ENCODE results near the gene MLLT1. TPM values are rescaled to one million over a fixed set of nuclear protein-coding genes. Genes with fewer than 3 reads are reported as not detected.

The MLLT1 gene
- total RNA-seq, 1 experiment from 2014 or later = 13.4 TPM

DNA sequence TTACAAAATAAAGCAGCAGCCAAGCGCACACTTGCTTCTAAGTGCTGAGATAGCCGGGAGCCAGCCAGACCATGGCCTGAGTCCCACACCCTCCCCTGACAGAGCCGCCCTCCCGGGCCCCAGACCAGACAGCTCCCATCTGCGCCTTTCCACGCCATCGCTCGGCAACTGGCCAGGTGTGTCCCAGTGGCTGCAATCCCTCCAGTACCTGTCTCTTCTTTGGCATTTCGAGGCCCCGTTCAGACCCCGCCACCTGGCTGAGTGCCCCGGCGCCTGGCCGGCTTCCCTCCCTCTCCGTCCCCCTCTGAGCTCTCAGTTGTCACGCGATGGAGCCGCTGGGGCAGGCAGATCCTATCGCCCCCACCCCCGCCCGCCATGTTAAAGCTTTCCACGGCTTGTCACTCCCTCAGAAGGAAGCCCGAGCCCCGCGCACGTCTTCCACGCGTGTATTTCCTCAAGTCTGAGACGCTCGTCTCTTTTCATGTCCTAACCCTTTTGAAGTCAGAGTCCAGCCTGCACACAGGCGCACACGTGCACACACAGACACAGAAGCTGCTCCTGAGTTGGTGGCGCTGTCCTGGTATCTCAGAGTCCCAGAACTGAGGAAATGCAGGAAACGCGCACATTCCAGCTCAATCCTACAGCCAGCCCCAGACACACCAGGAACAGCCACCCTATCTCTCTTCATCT lies 7.9 kb downstream of the MLLT1 start:
- peak in 1 of 2 experiments; percentile 71 for DNase-seq (ENCODE audit: low read depth in 1 of 2, low spot score in 2 of 2)
- Histone ChIP-seq H3K27ac (peak overlapping the region; percentile 67), H3K4me1 (replicated peaks) (peaks cover 49% of the 10 kb centered on the region), H3K9me3 (replicated peaks) (no peaks in the 10 kb centered on the region), H3K4me3 (no peak overlapping the region), H3K27me3 (replicated peaks) (no peaks in the 10 kb centered on the region), H3K36me3 (peaks cover 47% of the 10 kb centered on the region)

DNA sequence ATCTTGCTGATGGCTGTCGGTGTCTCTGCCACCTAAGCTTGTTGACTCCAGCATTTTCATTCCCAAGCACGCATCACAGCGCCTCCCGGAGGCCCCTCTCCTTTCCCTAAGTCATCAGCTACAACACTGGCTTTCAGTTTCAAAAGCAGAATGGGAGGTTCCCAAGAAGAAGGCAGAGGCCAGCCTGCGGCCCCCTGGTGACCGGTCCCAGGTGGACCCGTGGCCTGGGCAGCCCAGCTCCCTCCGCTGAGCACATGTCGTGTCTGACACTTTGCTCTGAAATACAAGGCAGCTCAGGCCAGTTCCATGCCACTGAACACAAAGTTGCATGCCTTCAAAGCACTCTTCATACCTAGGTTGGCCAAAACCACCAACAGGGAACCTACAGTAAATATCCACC lies 8.5 kb downstream of the MLLT1 start:
- no peak overlapping the region for H3K4me3 ChIP-seq
- no peaks in the 10 kb centered on the region for H3K27me3 ChIP-seq (replicated peaks)
- peaks cover 49% of the 10 kb centered on the region for H3K4me1 ChIP-seq (replicated peaks)
- peaks cover 53% of the 10 kb centered on the region for H3K36me3 ChIP-seq
- no peaks in the 10 kb centered on the region for H3K9me3 ChIP-seq (replicated peaks)
- no peak for DNase-seq (ENCODE audit: low read depth in 1 of 2, low spot score in 2 of 2)
- peak overlapping the region; percentile 67 for H3K27ac ChIP-seq

DNA sequence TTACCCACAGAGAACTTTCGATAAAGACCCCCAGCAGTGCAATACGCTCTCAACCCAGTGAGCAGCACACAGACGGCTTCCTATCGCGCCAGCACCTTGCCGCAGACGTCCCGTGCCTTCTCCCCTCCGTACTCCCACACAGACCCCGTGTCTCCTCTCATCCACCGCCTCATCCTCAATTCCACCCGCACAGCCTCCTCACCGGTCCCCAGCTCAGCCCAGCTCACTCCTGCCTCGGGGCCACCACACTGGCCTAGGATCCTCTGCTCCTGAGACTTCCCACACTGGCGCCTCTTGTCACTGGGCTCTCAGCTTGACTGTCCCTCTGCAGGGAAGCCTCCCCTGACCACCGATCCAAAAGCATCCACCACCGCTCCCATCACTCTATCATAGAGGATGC lies 9.0 kb downstream of the MLLT1 start:
- H3K9me3 ChIP-seq (replicated peaks) = no peaks in the 10 kb centered on the region
- H3K27ac ChIP-seq = no peak overlapping the region
- no peak for DNase-seq (ENCODE audit: low read depth in 1 of 2, low spot score in 2 of 2)
- H3K27me3 ChIP-seq (replicated peaks) = no peaks in the 10 kb centered on the region
- peaks cover 49% of the 10 kb centered on the region for H3K4me1 ChIP-seq (replicated peaks)
- no peak overlapping the region for H3K4me3 ChIP-seq
- peaks cover 51% of the 10 kb centered on the region for H3K36me3 ChIP-seq

DNA sequence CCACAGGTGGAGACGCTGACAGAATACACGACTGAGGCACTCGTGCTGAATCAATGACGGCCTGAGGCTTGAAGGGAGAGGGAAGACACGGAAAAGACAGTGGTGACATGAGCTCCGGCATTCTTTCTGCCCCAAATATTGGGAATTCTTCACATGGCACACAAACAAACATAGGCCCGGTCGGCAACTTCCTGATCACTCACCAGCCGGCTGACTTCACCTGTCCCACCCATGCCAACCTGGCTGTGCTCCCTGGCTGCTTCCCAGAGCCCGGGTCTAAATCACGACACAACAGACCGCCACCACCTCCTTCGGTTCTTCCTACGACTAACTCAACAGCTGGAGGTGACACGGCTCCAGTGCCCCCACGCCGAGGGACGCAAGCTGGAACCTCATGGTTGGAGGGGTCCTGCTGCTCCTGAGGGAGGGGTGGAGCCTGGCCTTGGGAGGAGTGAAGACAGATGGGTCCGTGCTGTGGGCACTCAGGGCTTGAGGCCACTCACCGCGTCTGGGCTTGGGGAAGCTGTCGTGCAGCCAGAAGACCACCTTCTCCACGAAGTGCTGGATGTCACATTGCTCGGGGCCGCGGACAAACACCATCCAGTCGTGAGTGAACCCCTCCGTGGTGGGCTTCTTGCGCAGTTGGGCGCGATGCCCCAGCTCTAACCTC lies 9.6 kb downstream of the MLLT1 start:
- H3K4me3 ChIP-seq = no peak overlapping the region
- no peaks in the 10 kb centered on the region for H3K27me3 ChIP-seq (replicated peaks)
- peaks cover 45% of the 10 kb centered on the region for H3K4me1 ChIP-seq (replicated peaks)
- peaks cover 57% of the 10 kb centered on the region for H3K36me3 ChIP-seq
- no peak overlapping the region for H3K27ac ChIP-seq
- H3K9me3 ChIP-seq (replicated peaks) = no peaks in the 10 kb centered on the region
- DNase-seq (ENCODE audit: low read depth in 1 of 2, low spot score in 2 of 2) = no peak

DNA sequence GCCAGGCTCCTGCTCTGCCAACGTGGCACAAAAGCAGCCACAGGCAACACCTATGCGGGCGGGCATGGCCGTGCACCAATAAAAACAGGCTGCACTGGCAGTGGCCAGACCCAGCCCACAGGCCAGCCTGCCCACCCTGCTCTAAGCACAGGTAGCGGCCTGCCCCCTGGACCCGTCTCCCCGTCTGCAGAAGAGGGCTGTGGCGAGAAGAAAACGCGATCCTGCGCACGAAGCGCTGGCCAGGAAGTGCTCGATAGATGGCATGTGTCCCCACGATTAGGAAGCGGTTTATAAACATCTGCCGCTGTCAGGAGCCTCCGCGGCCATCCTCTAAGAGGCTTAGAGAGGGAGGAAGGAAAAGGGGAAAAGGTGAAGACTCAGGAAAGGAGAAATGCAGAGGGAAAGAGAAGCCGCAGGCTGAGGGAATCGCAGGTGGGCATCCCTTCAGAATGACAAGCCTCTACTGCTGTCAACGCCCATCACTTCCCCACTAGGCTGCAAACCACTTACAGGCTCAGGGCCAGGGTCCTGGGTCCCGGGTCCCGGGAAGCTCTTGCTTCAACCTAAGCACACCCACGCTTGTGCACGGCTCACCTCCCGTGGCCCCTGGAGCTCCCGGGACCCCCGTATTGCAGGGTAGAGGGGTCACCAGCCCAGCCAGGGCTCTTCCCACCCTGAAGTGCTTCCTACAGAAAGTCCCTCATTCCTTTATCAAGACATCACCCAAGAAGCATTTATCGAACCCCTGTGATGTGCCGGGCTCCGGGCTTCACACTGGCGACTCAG lies 10.5 kb downstream of the MLLT1 start:
- no peak overlapping the region for H3K27ac ChIP-seq
- DNase-seq (ENCODE audit: low read depth in 1 of 2, low spot score in 2 of 2) = no peak
- H3K4me1 ChIP-seq (replicated peaks) = peaks cover 36% of the 10 kb centered on the region
- no peaks in the 10 kb centered on the region for H3K9me3 ChIP-seq (replicated peaks)
- H3K27me3 ChIP-seq (replicated peaks) = no peaks in the 10 kb centered on the region
- H3K36me3 ChIP-seq = peaks cover 60% of the 10 kb centered on the region
- H3K4me3 ChIP-seq = no peak overlapping the region

DNA sequence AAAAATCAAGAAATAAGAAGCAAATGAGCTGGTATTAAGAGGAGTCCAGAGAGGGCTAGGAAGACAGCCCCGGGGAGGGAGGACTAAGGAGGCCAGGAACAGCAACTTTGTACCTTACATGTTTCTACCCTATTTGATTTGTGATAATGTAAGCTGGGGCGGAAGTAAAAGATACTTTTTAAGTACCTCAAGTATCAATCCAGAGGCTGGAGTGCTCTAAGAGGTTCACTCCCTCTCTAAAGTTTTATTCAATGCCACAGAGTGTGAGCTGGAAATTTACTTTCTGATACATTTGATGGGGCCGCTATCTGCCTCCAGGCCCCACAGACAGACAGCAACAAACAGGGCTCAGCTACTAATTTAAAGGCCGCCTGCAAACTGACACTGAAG lies 11.4 kb downstream of the MLLT1 start:
- H3K4me1 ChIP-seq (replicated peaks) = peaks cover 27% of the 10 kb centered on the region
- no peaks in the 10 kb centered on the region for H3K27me3 ChIP-seq (replicated peaks)
- no peak overlapping the region for H3K4me3 ChIP-seq
- no peaks in the 10 kb centered on the region for H3K9me3 ChIP-seq (replicated peaks)
- no peak for DNase-seq (ENCODE audit: low read depth in 1 of 2, low spot score in 2 of 2)
- no peak overlapping the region for H3K27ac ChIP-seq
- H3K36me3 ChIP-seq = peaks cover 62% of the 10 kb centered on the region

DNA sequence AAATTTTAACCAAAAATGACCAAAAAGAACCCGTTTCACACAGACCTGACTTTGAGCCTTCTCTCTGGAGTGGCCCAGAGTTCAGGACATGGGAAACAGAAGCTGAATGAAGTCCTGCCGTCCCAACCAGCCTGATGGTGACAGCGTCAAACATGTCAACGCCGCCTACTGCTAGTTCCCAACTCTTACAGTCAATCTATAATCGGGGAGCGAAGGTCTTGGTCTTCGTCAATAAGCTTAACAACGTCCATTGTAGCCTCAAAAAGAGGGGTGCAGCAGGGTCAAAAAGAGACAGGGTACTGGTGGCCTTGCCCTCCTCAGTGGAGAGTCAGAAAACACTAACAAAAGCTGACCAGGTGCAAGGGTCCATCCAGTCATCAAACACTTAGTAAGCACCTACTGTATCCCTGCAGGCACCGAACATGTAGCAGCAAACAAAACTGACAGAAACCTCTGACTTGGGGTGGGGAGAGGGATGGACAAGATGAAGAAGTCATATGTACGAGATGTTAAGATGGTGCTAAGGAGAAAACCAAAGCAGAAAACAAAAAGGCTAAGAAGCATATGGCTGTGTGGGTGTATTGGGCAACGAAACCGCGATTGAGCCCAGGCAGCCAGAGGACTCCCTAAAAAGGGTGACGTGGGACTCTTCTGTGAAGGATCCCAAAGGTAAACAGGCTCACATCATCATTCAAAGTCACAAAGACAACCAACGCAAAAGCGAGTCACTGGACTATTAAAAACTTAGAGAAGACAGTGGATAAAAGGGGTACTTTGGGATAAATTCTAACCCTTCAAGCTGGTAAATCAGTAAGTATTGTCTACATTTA lies 12.0 kb downstream of the MLLT1 start:
- Histone ChIP-seq H3K4me3 (no peak overlapping the region), H3K9me3 (replicated peaks) (no peaks in the 10 kb centered on the region), H3K27ac (no peak overlapping the region), H3K27me3 (replicated peaks) (no peaks in the 10 kb centered on the region), H3K36me3 (peaks cover 67% of the 10 kb centered on the region), H3K4me1 (replicated peaks) (peaks cover 21% of the 10 kb centered on the region)
- no peak for DNase-seq (ENCODE audit: low read depth in 1 of 2, low spot score in 2 of 2)

DNA sequence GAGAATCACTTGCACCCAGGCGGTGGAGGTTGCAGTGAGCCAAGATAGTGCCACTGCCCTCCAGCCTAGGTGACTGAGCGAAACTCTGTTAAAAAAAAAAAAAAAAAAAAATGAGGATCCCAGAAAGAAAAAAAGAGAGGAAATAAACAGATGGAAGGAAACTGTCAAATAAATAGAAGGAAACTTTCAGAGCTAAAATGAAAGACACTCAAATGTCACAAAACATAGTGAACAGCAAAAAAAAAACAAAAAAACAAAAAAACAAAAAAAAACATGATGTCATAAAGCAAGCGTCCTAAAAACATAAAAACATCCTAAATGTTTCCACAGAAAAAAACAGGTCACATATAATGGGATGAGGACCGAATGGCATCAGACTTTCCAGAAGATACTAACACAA lies 15.0 kb downstream of the MLLT1 start:
- Histone ChIP-seq H3K27me3 (replicated peaks) (no peaks in the 10 kb centered on the region), H3K4me3 (no peak overlapping the region), H3K36me3 (peaks cover 76% of the 10 kb centered on the region)

DNA sequence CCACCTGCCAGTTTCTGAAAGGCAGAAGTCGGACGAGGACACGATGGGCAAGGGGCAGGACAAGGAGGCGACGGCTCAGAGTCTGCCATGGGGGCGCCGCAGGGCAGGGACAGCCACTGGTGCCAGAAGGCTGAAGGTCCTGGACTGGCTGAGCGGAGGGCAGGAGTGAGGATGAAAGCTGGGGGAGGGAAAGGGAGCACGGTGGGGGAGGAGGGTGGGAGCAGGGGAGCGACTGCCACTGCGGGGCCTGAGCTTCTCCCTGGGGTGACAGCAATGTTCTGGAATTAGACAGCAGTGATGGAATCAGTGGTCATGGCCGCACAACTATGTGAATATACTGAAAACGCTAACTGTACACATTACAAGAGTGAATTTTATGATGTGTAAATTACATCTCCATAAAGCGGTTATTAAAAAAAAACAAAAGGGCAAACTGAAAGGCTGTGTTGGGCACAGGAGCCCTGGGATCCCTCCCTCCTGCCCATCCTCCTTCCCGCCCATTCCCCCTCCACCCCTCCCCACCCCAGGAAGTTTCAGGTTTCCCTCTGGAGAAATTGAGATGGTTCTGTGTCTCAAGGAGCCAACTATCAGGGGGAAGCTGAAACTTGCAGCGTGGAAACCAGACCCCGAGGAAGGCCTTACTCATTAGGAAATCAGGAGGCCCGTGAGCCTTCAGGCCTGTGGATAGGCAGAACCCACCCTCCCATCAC lies 15.9 kb downstream of the MLLT1 start:
- DNase-seq (ENCODE audit: low read depth in 1 of 2, low spot score in 2 of 2) = no peak
- no peaks in the 10 kb centered on the region for H3K27me3 ChIP-seq (replicated peaks)
- no peaks in the 10 kb centered on the region for H3K9me3 ChIP-seq (replicated peaks)
- no peak overlapping the region for H3K4me3 ChIP-seq
- peaks cover 73% of the 10 kb centered on the region for H3K36me3 ChIP-seq
- H3K27ac ChIP-seq = no peak overlapping the region
- no peaks in the 10 kb centered on the region for H3K4me1 ChIP-seq (replicated peaks)

More for the DNA sequence above, 15.0 kb downstream of the MLLT1 start:
- Histone ChIP-seq H3K4me1 (replicated peaks) (no peaks in the 10 kb centered on the region), H3K9me3 (replicated peaks) (no peaks in the 10 kb centered on the region), H3K27ac (no peak overlapping the region)
- no peak for DNase-seq (ENCODE audit: low read depth in 1 of 2, low spot score in 2 of 2)

DNA sequence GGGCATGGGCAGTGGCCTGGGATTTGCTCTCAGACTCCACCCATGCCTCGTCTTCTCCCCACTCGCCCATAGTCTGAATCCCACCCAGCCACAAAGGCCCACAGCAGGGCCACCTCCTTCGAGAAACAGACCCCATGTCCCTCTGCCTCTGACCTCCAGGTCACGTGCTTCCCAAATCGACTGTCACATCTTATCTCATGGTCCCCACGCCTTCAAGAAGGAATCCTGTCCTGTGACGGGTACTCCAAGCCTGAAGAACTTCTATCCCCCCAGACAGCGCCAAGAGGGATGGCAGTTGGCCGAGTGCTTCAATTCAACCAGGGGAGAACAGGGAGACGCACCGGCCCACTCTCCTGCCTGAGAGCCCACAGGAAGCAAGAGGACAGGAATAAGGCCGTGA lies 16.5 kb downstream of the MLLT1 start:
- Histone ChIP-seq H3K36me3 (peaks cover 74% of the 10 kb centered on the region), H3K4me3 (no peak overlapping the region), H3K9me3 (replicated peaks) (no peaks in the 10 kb centered on the region), H3K4me1 (replicated peaks) (no peaks in the 10 kb centered on the region), H3K27me3 (replicated peaks) (no peaks in the 10 kb centered on the region), H3K27ac (no peak overlapping the region)
- DNase-seq (ENCODE audit: low read depth in 1 of 2, low spot score in 2 of 2) = no peak

DNA sequence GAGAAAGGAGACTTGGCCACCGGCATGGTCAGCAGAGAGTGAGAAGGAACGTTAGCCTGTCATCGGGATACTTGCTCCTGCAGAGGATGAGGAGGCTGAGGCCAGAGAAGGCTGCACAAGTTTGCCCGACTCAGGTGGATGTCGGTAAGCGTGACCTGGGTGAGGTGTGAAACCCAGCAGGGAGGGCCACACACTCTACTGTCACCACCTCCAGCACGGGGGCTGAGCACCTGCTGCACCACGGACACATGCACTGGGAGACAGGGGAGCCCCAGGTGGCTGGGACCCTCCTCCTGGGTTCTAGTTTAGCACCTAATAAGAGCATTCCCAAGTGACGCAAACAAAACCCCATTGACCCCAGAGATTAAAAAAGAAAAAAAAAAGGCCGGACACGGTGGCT lies 17.3 kb downstream of the MLLT1 start:
- H3K27me3 ChIP-seq (replicated peaks) = no peaks in the 10 kb centered on the region
- no peak overlapping the region for H3K27ac ChIP-seq
- no peaks in the 10 kb centered on the region for H3K9me3 ChIP-seq (replicated peaks)
- no peak overlapping the region for H3K4me3 ChIP-seq
- no peak for DNase-seq (ENCODE audit: low read depth in 1 of 2, low spot score in 2 of 2)
- peaks cover 74% of the 10 kb centered on the region for H3K36me3 ChIP-seq
- no peaks in the 10 kb centered on the region for H3K4me1 ChIP-seq (replicated peaks)

DNA sequence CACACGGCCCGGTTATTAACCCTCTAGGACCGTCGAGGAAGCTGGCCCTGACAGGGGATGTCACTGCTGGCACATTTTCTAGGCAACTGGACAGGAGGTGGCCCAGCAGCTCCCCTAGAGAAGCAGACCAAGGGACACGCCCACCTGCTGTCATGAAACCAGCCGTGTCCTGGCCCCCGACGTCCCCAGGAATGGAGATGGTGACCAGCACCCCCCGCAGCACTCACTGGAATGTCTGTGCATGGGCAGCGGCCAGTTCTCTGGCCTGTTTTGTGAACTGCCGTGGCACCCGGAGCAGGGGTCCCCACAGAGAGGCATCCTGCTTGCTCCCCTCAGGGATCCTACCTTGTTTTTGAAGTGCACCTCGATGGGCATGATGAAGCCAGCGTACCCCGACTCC lies 17.9 kb downstream of the MLLT1 start:
- no peak for DNase-seq (ENCODE audit: low read depth in 1 of 2, low spot score in 2 of 2)
- no peaks in the 10 kb centered on the region for H3K9me3 ChIP-seq (replicated peaks)
- no peaks in the 10 kb centered on the region for H3K27me3 ChIP-seq (replicated peaks)
- peaks cover 69% of the 10 kb centered on the region for H3K36me3 ChIP-seq
- no peak overlapping the region for H3K4me3 ChIP-seq
- no peaks in the 10 kb centered on the region for H3K4me1 ChIP-seq (replicated peaks)
- no peak overlapping the region for H3K27ac ChIP-seq
